NT2/D1 (cell line): ENCODE results near the gene GID4.

ENCODE experiments used
- SUZ12 ChIP-seq: IDR thresholded peaks from 2 replicates; pipeline ENCODE4 v1.6.1; 2011; ENCODE audit not compliant: insufficient read length, insufficient read depth; ENCODE audit errors: extremely low read depth
- YY1 ChIP-seq: IDR thresholded peaks from 2 replicates; pipeline ENCODE4 v1.6.1; 2011; ENCODE audit not compliant: insufficient read length, insufficient read depth
- ZNF274 ChIP-seq: IDR thresholded peaks from 2 replicates; pipeline ENCODE4 v1.6.1; 2011; ENCODE audit warnings: mild to moderate bottlenecking, low read depth, low read length

GRCh38 chr17:18116078-18116477, 76.9 kb downstream of the GID4 start:
- TF ChIP-seq ZNF274 (no peak), SUZ12 (no peak), YY1 (no peak)
